Osteocyte (in vitro differentiated cells): Measurements from ENCODE around the gene TRA2B. TPM values are rescaled to one million over a fixed set of nuclear protein-coding genes. Genes with fewer than 3 reads are reported as not detected.

Source experiments
- DNase-seq: peaks from one replicate; pipeline ENCODE4 v3.0.0; 2021; ENCODE audit warnings: mixed read lengths; ENCODE audit not compliant: unreplicated experiment; ENCODE audit errors: extremely low spot score
- H3K27ac Mint-ChIP-seq: one replicate; pipeline ENCODE4 v1.8.0; 2021; ENCODE audit warnings: mild to moderate bottlenecking, mixed read lengths; ENCODE audit not compliant: unreplicated experiment
- H3K27me3 Mint-ChIP-seq: one replicate; pipeline ENCODE4 v1.8.0; 2021; ENCODE audit warnings: mixed read lengths; ENCODE audit not compliant: unreplicated experiment
- H3K36me3 Mint-ChIP-seq: one replicate; pipeline ENCODE4 v1.8.0; 2021; ENCODE audit warnings: mixed read lengths; ENCODE audit not compliant: unreplicated experiment
- H3K4me1 Mint-ChIP-seq: one replicate; pipeline ENCODE4 v1.8.0; 2021; ENCODE audit warnings: mixed read lengths; ENCODE audit not compliant: unreplicated experiment
- H3K4me3 Mint-ChIP-seq: one replicate; pipeline ENCODE4 v1.8.0; 2021; ENCODE audit warnings: mild to moderate bottlenecking, moderate library complexity, mixed read lengths; ENCODE audit not compliant: unreplicated experiment
- H3K9me3 Mint-ChIP-seq: one replicate; pipeline ENCODE4 v1.8.0; 2021; ENCODE audit warnings: mixed read lengths; ENCODE audit not compliant: unreplicated experiment
- total RNA-seq: library from RNA; stranded (reverse); gene quantifications from 2 replicates; pipeline ENCODE4 v1.2.1, GENCODE V29; 2021
- TF ChIP-seq, protein P1 (sequence below): fragments of 200-600 bp; sonication (generic); IDR thresholded peaks from 2 replicates; pipeline ENCODE4 v1.5.0; 2021; ENCODE audit warnings: antibody characterized with exemption, mild to moderate bottlenecking, moderate library complexity

The TRA2B gene
- total RNA-seq, 1 donor from 2014 or later = 113 TPM

DNA sequence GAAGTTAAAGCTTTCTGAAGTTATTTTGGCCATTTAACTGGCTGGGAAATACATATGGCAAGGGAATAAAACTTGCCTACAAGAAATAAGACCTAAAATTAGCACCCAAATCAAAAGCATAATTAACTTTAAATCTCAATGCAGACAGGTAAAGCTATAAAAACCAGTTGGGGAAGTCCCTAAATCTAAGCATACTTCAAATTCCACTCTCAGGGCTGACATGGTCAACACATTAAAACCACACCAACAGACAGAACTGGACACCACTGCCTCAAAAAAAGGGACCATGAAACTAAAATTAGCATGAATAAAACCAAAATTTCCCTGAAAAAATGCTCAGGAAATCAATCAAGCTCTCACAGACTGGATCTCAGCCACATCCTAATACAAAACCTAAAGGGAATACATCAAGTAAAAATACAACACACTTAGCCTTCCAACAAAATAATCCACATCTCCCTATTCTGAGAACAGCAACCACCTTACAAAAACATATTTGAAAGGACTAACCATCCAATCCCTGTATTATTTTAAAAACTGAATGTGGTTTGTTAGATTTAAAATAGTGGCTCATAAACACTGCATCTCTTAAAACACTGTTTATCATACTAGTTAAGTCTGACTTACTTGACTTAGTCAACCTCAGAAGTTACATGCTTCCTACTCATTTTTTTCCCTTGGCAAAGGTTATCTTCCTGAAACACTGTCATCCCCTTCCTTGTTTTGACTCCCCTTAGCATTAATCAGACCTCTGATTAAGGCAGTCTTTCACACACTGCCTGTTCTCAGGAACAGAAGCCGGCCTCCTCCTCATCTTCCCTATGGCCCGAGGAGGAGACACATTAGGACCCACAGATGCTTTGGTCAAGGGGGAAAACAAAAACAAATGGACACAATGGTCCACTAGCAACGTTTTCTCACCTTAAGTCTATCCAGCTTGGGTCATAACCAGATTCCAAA, 8.3 kb downstream of the TRA2B start:
- TF ChIP-seq, protein P1, sequence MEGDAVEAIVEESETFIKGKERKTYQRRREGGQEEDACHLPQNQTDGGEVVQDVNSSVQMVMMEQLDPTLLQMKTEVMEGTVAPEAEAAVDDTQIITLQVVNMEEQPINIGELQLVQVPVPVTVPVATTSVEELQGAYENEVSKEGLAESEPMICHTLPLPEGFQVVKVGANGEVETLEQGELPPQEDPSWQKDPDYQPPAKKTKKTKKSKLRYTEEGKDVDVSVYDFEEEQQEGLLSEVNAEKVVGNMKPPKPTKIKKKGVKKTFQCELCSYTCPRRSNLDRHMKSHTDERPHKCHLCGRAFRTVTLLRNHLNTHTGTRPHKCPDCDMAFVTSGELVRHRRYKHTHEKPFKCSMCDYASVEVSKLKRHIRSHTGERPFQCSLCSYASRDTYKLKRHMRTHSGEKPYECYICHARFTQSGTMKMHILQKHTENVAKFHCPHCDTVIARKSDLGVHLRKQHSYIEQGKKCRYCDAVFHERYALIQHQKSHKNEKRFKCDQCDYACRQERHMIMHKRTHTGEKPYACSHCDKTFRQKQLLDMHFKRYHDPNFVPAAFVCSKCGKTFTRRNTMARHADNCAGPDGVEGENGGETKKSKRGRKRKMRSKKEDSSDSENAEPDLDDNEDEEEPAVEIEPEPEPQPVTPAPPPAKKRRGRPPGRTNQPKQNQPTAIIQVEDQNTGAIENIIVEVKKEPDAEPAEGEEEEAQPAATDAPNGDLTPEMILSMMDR = no peak
- Mint-ChIP-seq H3K4me1 (peaks cover 91% of the 10 kb centered on the region), H3K27ac (peak overlapping the region; percentile 72), H3K4me3 (peak overlapping the region; percentile 36), H3K9me3 (no peaks in the 10 kb centered on the region), H3K27me3 (no peaks in the 10 kb centered on the region), H3K36me3 (peaks cover 26% of the 10 kb centered on the region)
- no peak for DNase-seq

DNA sequence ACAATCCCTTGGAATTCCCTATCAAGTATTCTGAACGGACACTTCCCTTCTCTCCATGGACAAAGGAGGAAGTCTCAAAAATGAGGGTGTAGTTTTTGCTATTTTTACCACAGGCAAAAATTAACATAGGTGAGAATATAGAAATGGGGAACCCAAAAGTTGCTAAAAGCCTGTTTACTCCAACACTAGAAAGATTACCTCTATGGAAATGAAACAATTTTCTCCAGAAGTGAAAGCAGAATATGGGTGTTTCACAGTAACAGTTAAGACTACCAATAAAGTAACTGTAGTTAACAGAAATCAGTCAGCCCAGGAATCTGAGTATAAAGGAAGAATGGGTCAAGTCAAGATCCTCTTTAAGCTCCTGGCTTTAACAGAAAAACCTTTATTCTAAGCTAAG, 9.3 kb downstream of the TRA2B start:
- Mint-ChIP-seq H3K27me3 (no peaks in the 10 kb centered on the region), H3K36me3 (peaks cover 33% of the 10 kb centered on the region), H3K9me3 (no peaks in the 10 kb centered on the region), H3K4me3 (peak overlapping the region; percentile 36), H3K27ac (peak overlapping the region; percentile 48), H3K4me1 (peaks cover 81% of the 10 kb centered on the region)
- DNase-seq = no peak
- TF ChIP-seq, protein P1 = no peak

DNA sequence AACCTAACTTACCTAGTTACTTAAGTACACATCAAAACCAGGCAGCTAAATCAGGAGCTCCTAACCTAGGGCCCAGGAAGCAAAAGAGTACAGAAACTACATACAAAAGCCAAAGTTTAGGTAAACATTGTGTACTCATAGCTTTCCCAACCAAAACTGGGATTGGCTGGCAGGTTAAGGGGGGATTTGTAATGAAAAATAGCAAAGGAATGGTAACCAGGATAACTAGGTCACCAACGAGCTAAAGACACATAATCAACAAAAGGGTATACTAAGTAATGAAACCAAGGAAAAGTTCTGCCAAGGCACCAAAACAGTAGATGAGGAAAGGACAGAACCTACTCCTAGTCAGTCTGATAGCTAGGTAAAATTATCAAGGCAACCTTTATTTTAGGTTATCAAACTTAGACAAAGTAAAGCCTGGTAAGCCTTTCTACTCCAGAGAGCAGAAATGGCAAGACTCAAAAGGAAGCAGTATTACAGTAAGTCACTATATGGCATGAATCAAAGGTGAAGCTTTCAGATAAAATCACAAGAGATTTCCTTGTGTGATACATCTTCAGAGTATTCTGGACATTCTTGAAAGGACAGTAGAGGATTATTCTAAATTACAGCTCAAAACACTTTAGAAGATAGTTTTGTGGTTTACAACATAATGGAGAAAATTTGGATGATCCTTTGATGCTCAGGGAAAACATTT, 10.2 kb downstream of the TRA2B start:
- Mint-ChIP-seq H3K27me3 (no peaks in the 10 kb centered on the region), H3K9me3 (no peaks in the 10 kb centered on the region), H3K27ac (peak overlapping the region; percentile 43), H3K36me3 (peaks cover 40% of the 10 kb centered on the region), H3K4me3 (no peak overlapping the region), H3K4me1 (peaks cover 74% of the 10 kb centered on the region)
- TF ChIP-seq, protein P1 = no peak
- DNase-seq = no peak

DNA sequence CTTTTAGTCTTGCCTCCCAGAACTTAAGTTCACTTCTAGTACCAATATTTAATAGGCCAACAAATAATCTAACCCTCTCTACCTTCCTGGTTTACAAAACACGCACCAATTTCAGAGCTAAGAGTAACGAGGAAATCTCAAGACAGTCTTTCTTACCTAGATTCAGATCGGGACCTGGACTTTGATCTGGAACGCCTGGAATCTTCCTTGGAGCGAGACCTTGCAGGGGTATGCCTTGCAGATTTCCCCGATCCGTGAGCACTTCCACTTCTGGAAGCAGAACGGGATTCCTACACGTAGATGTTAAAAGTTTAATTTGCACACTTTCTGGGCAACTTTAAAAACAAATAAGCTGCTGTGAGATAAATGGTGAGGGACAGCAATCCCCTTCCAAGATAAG, 11.4 kb downstream of the TRA2B start:
- TF ChIP-seq, protein P1 = no peak
- DNase-seq = no peak
- H3K4me3 Mint-ChIP-seq = no peak overlapping the region

DNA sequence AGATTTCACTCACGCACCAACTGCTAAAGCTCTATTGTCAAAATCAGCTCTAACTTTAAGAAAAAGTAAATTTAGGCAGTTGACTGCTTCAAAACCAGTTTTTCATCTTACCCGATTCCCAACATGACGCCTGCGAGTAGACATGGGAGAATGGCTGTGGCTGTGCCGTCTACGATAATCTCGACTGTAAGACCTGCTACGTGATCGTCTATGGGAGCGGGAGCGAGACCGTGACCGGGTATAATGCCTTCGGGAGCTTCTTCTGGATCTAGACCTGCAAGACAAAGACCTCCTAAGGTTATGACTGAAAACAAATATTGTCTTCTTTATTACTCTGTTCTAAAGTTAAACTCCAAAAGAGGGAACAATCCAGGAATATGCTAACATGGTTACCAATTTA, 12.5 kb downstream of the TRA2B start:
- peaks cover 56% of the 10 kb centered on the region for H3K36me3 Mint-ChIP-seq
- H3K4me1 Mint-ChIP-seq = peaks cover 54% of the 10 kb centered on the region
- H3K27ac Mint-ChIP-seq = no peak overlapping the region
- TF ChIP-seq, protein P1 = no peak
- no peaks in the 10 kb centered on the region for H3K9me3 Mint-ChIP-seq
- no peak overlapping the region for H3K4me3 Mint-ChIP-seq
- no peak for DNase-seq
- H3K27me3 Mint-ChIP-seq = no peaks in the 10 kb centered on the region

More for the DNA sequence above, 11.4 kb downstream of the TRA2B start:
- Mint-ChIP-seq H3K27ac (no peak overlapping the region), H3K4me1 (peaks cover 65% of the 10 kb centered on the region), H3K27me3 (no peaks in the 10 kb centered on the region), H3K36me3 (peaks cover 47% of the 10 kb centered on the region), H3K9me3 (no peaks in the 10 kb centered on the region)
